Astrocyte (in vitro differentiated cells and primary cell): ENCODE measurements around the gene TRAFD1. TPM values are rescaled to one million over a fixed set of nuclear protein-coding genes. Genes with fewer than 3 reads are reported as not detected.
A peak's percentile ranks its signal among the peaks of the same experiment; 100 is the strongest.

Experiments used
- DNase-seq: peaks from one replicate; pipeline ENCODE4 v3.0.0-alpha.2; 2010; ENCODE audit warnings: low read depth
- FAIRE-seq: peaks from 2 replicates; lab custom pipeline; 2011; peaks lifted over from hg19 to GRCh38; lab: Jason Lieb, UNC
- H2AFZ ChIP-seq: 2 replicates; pipeline ENCODE4 v1.6.0; 2012; ENCODE audit warnings: low read depth, low read length, inconsistent platforms
- H3K27ac ChIP-seq: 2 replicates; pipeline ENCODE4 v1.5.1; 2011; ENCODE audit warnings: low read depth, low read length, inconsistent platforms
- H3K27me3 ChIP-seq: 2 replicates; pipeline ENCODE4 v1.6.0; 2011; ENCODE audit warnings: low read length, inconsistent platforms; ENCODE audit not compliant: insufficient read depth
- H3K36me3 ChIP-seq: 2 replicates; pipeline ENCODE4 v1.5.1; 2011; ENCODE audit warnings: low read length, inconsistent platforms; ENCODE audit not compliant: insufficient read depth
- H3K4me1 ChIP-seq: 2 replicates; pipeline ENCODE4 v1.5.1; 2011; ENCODE audit warnings: low read length, inconsistent platforms; ENCODE audit not compliant: insufficient read depth
- H3K4me2 ChIP-seq: 2 replicates; pipeline ENCODE4 v1.6.0; 2012; ENCODE audit warnings: low read length, inconsistent platforms
- H3K4me3 ChIP-seq: 2 replicates; pipeline ENCODE4 v1.5.1; 2011; ENCODE audit warnings: low read depth, mild to moderate bottlenecking, low read length, inconsistent platforms; ENCODE audit not compliant: insufficient read depth
- H3K79me2 ChIP-seq: 2 replicates; pipeline ENCODE4 v1.6.0; 2012; ENCODE audit warnings: mild to moderate bottlenecking, low read length, inconsistent platforms; ENCODE audit not compliant: insufficient read depth
- H3K9ac ChIP-seq: 2 replicates; pipeline ENCODE4 v1.6.0; 2012; ENCODE audit warnings: mild to moderate bottlenecking, low read length, inconsistent platforms
- H3K9me3 ChIP-seq: 2 replicates; pipeline ENCODE4 v1.5.1; 2012; ENCODE audit warnings: low read depth, mild to moderate bottlenecking, low read length, inconsistent platforms; ENCODE audit not compliant: insufficient read depth
- H4K20me1 ChIP-seq: 2 replicates; pipeline ENCODE4 v1.6.0; 2012; ENCODE audit warnings: low read length, inconsistent platforms; ENCODE audit not compliant: insufficient read depth
- H3K27ac Mint-ChIP-seq: one replicate; pipeline ENCODE4 v1.8.0; 2021; ENCODE audit warnings: mild to moderate bottlenecking, mixed read lengths; ENCODE audit not compliant: unreplicated experiment
- H3K27me3 Mint-ChIP-seq: one replicate; pipeline ENCODE4 v1.8.0; 2021; ENCODE audit warnings: low read depth, mixed read lengths; ENCODE audit not compliant: unreplicated experiment
- H3K36me3 Mint-ChIP-seq: one replicate; pipeline ENCODE4 v1.8.0; 2021; ENCODE audit warnings: low read depth, mixed read lengths; ENCODE audit not compliant: unreplicated experiment
- H3K4me1 Mint-ChIP-seq: one replicate; pipeline ENCODE4 v1.8.0; 2021; ENCODE audit warnings: low read depth, mixed read lengths; ENCODE audit not compliant: unreplicated experiment
- H3K4me3 Mint-ChIP-seq: one replicate; pipeline ENCODE4 v1.8.0; 2021; ENCODE audit warnings: mild to moderate bottlenecking, moderate library complexity, mixed read lengths; ENCODE audit not compliant: unreplicated experiment
- H3K9me3 Mint-ChIP-seq: one replicate; pipeline ENCODE4 v1.8.0; 2021; ENCODE audit warnings: mild to moderate bottlenecking, mixed read lengths; ENCODE audit not compliant: unreplicated experiment
- CTCF ChIP-seq: IDR thresholded peaks from 2 replicates; pipeline ENCODE4 v1.5.1; 2011; ENCODE audit warnings: low read depth, mild to moderate bottlenecking, inconsistent platforms, low read length, moderate library complexity; ENCODE audit not compliant: insufficient read depth
- EZH2 ChIP-seq: IDR thresholded peaks from 2 replicates; pipeline ENCODE4 v1.6.1; 2012; ENCODE audit warnings: mild to moderate bottlenecking, low read length, inconsistent platforms; ENCODE audit not compliant: insufficient read depth
- total RNA-seq: library from RNA; stranded (reverse); gene quantifications from 2 replicates; pipeline ENCODE4 v1.2.1, GENCODE V29; 2021

Gene TRAFD1
- total RNA-seq, 1 donor from 2014 or later, result 35.6 TPM

- no peak overlapping the region for H3K4me3 Mint-ChIP-seq
- H3K9me3 Mint-ChIP-seq, result no peaks in the 10 kb centered on the region
- H3K9ac ChIP-seq, result no peak overlapping the region
- TF ChIP-seq EZH2, result no peak
- no peak for TF ChIP-seq CTCF
- no peaks in the 10 kb centered on the region for H3K36me3 Mint-ChIP-seq
- no peak overlapping the region for H3K4me3 ChIP-seq
- FAIRE-seq (no peak), DNase-seq (peak; percentile 86)
- H3K27me3 Mint-ChIP-seq, result no peaks in the 10 kb centered on the region
- H3K9me3 ChIP-seq, result no peaks in the 10 kb centered on the region
- no peaks in the 10 kb centered on the region for H3K27me3 ChIP-seq
- H3K27ac Mint-ChIP-seq, result peak overlapping the region; percentile 67
- H3K4me1 ChIP-seq, result peaks cover 21% of the 10 kb centered on the region
- H3K4me2 ChIP-seq, result peak overlapping the region; percentile 68
- peaks cover 14% of the 10 kb centered on the region for H3K4me1 Mint-ChIP-seq
- peak overlapping the region; percentile 58 for H2AFZ ChIP-seq
- H3K79me2 ChIP-seq, result peaks cover 15% of the 10 kb centered on the region
- no peaks in the 10 kb centered on the region for H3K36me3 ChIP-seq
- no peak overlapping the region for H3K27ac ChIP-seq
- peaks cover 11% of the 10 kb centered on the region for H4K20me1 ChIP-seq
Observed at GRCh38 chr12:112121780-112122565, 3.4 kb upstream of the TRAFD1 start.

- peaks cover 24% of the 10 kb centered on the region for H3K79me2 ChIP-seq
- H3K4me1 ChIP-seq, result peaks cover 17% of the 10 kb centered on the region
- peaks cover 17% of the 10 kb centered on the region for H4K20me1 ChIP-seq
- DNase-seq (peak; percentile 53), FAIRE-seq (no peak)
- H3K27me3 Mint-ChIP-seq, result no peaks in the 10 kb centered on the region
- TF ChIP-seq CTCF (no peak), EZH2 (no peak)
- H3K27me3 ChIP-seq, result no peaks in the 10 kb centered on the region
- H3K4me2 ChIP-seq, result peak overlapping the region; percentile 53
- H3K9me3 Mint-ChIP-seq, result no peaks in the 10 kb centered on the region
- no peak overlapping the region for H3K9ac ChIP-seq
- no peak overlapping the region for H3K27ac Mint-ChIP-seq
- no peak overlapping the region for H3K27ac ChIP-seq
- H3K4me3 ChIP-seq, result no peak overlapping the region
- no peak overlapping the region for H2AFZ ChIP-seq
- no peaks in the 10 kb centered on the region for H3K36me3 Mint-ChIP-seq
- H3K4me3 Mint-ChIP-seq, result no peak overlapping the region
- H3K4me1 Mint-ChIP-seq, result peaks cover 15% of the 10 kb centered on the region
- H3K36me3 ChIP-seq, result no peaks in the 10 kb centered on the region
- no peaks in the 10 kb centered on the region for H3K9me3 ChIP-seq
Observed at GRCh38 chr12:112122823-112123690, 2.3 kb upstream of the TRAFD1 start.

GRCh38 chr12:112124918-112125249, 476 bp upstream of the TRAFD1 start:
- Histone ChIP-seq H4K20me1 (peaks cover 20% of the 10 kb centered on the region), H3K27me3 (no peaks in the 10 kb centered on the region), H3K27ac (no peak overlapping the region), H3K4me3 (no peak overlapping the region), H3K36me3 (no peaks in the 10 kb centered on the region), H3K9me3 (no peaks in the 10 kb centered on the region), H2AFZ (no peak overlapping the region), H3K9ac (no peak overlapping the region), H3K4me1 (peaks cover 17% of the 10 kb centered on the region), H3K4me2 (peak overlapping the region; percentile 96), H3K79me2 (peaks cover 42% of the 10 kb centered on the region)
- no peaks in the 10 kb centered on the region for H3K9me3 Mint-ChIP-seq
- no peaks in the 10 kb centered on the region for H3K36me3 Mint-ChIP-seq
- FAIRE-seq, result no peak
- H3K4me3 Mint-ChIP-seq, result peak overlapping the region; percentile 82
- no peaks in the 10 kb centered on the region for H3K27me3 Mint-ChIP-seq
- no peak overlapping the region for H3K27ac Mint-ChIP-seq
- H3K4me1 Mint-ChIP-seq, result peaks cover 19% of the 10 kb centered on the region
- no peak for TF ChIP-seq EZH2
- TF ChIP-seq CTCF, result no peak
- DNase-seq, result no peak
